ENCODE measurements around the gene DHX15. TPM values are rescaled to one million over a fixed set of nuclear protein-coding genes. Genes with fewer than 3 reads are reported as not detected.
"Not testable (repeated sequence)": the region's sequence is repeated elsewhere in the genome, so short reads cannot be mapped to it uniquely, and the experiment has no call there.

The DHX15 gene
- total and polyA plus RNA-seq, 12 donors: 32.9 to 69.6 (median 47.7) TPM

GRCh38 chr4:24510091-24510490 is 74.3 kb downstream of the DHX15 start:
- no peaks in the 10 kb centered on the region for H3K27me3 ChIP-seq
- no peak for ATAC-seq
- no peak for DNase-seq
- no peaks in the 10 kb centered on the region for H3K4me1 ChIP-seq
- no peak overlapping the region for H3K27ac ChIP-seq
- H3K36me3 ChIP-seq: peaks cover 0 to 9% (median 0%) of the 10 kb centered on the region in 9 donors
- H3K4me3 ChIP-seq: no peak overlapping the region
- no peaks in the 10 kb centered on the region for H3K9me3 ChIP-seq
- WGBS, 2 donors: 96% methylated on average over 5 of the region's 5 CpGs
- intact Hi-C loops (cut with DNase I): no loop called here
- TF ChIP-seq CTCF (IDR thresholded peaks at IDR 0.05): no peak

GRCh38 chr4:24508541-24508940 is 75.8 kb downstream of the DHX15 start:
- Histone ChIP-seq H3K27me3 (no peaks in the 10 kb centered on the region), H3K4me1 (no peaks in the 10 kb centered on the region), H3K27ac (no peak overlapping the region), H3K9me3 (no peaks in the 10 kb centered on the region), H3K36me3 (peaks cover 0 to 2% (median 0%) of the 10 kb centered on the region in 9 donors), H3K4me3 (no peak overlapping the region)
- DNase-seq (no peak), ATAC-seq (no peak)
- TF ChIP-seq CTCF (IDR thresholded peaks at IDR 0.05): no peak
- WGBS, 2 donors: 98 to 100% methylated on average over 2 of the region's 2 CpGs
- intact Hi-C loops (cut with DNase I): no loop called here

GRCh38 chr4:24507439-24507838 is 76.9 kb downstream of the DHX15 start:
- DNase-seq (no peak), ATAC-seq (no peak)
- no peak overlapping the region for H3K4me3 ChIP-seq
- no peak overlapping the region for H3K27ac ChIP-seq
- H3K27me3 ChIP-seq: no peaks in the 10 kb centered on the region
- intact Hi-C loops (cut with DNase I): no loop called here
- no peaks in the 10 kb centered on the region for H3K9me3 ChIP-seq
- H3K36me3 ChIP-seq: no peaks in the 10 kb centered on the region
- no peak for TF ChIP-seq CTCF (IDR thresholded peaks at IDR 0.05)
- 85 to 87% methylated on average over 7 of the region's 7 CpGs for WGBS, 2 donors
- H3K4me1 ChIP-seq: no peaks in the 10 kb centered on the region

GRCh38 chr4:24503090-24503489 is 81.3 kb downstream of the DHX15 start:
- H3K27me3 ChIP-seq; H3K4me3 ChIP-seq; H3K27ac ChIP-seq; H3K36me3 ChIP-seq; H3K9me3 ChIP-seq; H3K4me1 ChIP-seq; ATAC-seq; DNase-seq; intact Hi-C loops (cut with DNase I): not testable (repeated sequence)
- WGBS, 2 donors: 86 to 93% methylated on average over 10 of the region's 10 CpGs

GRCh38 chr4:24497221-24497620 is 87.1 kb downstream of the DHX15 start:
- no peaks in the 10 kb centered on the region for H3K27me3 ChIP-seq
- ATAC-seq (no peak), DNase-seq (no peak)
- no peak overlapping the region for H3K27ac ChIP-seq
- H3K4me1 ChIP-seq: no peaks in the 10 kb centered on the region
- H3K4me3 ChIP-seq: no peak overlapping the region
- no peaks in the 10 kb centered on the region for H3K36me3 ChIP-seq
- no peak for TF ChIP-seq CTCF (IDR thresholded peaks at IDR 0.05)
- WGBS, 2 donors: 89 to 93% methylated on average over 7 of the region's 7 CpGs
- intact Hi-C loops (cut with DNase I): loop anchor here in 1 of 10 donors (10.0 kb wide), 1 partner anchor 188 kb away; no protein-coding TSS in a partner anchor
- H3K9me3 ChIP-seq: peaks cover 0 to 5% (median 0%) of the 10 kb centered on the region in 11 donors
